Nucleus accumbens (tissue), 56 donors: ENCODE measurements around the gene IL11RA.
"Not testable (repeated sequence)": the region's sequence is repeated elsewhere in the genome, so short reads cannot be mapped to it uniquely, and the experiment has no call there.

ENCODE experiments used
- DNase-seq, 56 donors: peaks; one replicate each; lab custom pipeline; 2025; lab: John Stamatoyannopoulos, UW

The IL11RA gene

GRCh38 chr9:34628656-34629490 lies 23.1 kb upstream of the IL11RA start, which contains the start of gene ARID3C:
Gene ARID3C, minus strand, starts transcription at chr9:34629066. Its CDS starts 1,052 bp downstream, at chr9:34628014.
- peak in 5 of 56 donors; percentile 13 to 39 (median 18) for DNase-seq

DNA sequence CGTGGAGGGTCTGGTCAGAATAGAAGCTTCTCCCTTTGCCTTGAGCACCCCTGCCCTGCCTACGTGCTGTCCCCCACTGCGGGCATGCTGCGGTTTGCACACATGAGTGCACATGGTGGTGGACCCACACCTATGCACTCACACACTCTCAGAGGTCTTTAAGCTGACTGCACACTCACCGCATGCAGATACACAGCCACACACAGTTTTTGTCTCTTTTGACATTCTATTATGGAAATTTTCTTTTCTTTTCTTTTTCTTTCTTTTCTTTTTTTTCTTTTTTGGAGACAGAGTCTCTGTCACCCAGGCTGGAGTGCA lies 22.5 kb upstream of the IL11RA start:
- DNase-seq: no peak

DNA sequence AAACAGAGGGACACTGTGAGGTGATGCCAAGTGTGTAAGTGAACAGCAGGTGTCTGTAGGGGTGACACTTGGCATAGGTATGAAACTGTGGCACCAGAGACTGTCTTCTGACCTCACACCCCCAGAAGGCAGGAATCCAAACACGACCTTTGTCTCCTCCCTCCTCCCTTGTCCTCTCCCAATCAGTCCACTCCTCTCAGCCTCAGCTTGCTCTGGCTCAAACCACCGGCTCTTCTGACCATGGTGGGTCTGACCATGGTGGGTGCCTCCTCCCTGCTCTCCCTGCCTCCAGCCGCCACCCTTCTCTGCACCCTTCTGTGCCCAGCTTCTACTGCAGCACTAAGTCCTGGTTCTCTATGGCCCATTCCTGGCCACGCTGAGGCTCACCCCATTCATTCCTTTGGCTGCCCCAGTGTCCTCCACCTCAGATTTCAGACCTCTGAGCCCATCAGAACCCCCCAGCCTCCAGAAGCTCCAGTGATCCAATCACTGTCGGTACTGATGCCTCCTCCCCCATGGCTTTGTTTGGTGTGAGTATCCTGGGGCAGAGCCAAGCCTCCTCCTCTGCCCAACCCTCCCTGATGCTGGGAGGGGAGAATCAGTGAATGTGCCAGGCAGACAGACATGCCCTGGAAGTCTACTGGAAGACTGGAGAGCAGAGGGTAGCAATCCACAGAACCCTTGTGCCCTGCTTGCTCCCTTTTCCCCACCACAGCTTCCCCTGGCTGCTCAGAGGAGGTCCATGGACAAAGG lies 21.4 kb upstream of the IL11RA start:
- DNase-seq: no peak

GRCh38 chr9:34633166-34633565 lies 18.8 kb upstream of the IL11RA start:
- DNase-seq: no peak

DNA sequence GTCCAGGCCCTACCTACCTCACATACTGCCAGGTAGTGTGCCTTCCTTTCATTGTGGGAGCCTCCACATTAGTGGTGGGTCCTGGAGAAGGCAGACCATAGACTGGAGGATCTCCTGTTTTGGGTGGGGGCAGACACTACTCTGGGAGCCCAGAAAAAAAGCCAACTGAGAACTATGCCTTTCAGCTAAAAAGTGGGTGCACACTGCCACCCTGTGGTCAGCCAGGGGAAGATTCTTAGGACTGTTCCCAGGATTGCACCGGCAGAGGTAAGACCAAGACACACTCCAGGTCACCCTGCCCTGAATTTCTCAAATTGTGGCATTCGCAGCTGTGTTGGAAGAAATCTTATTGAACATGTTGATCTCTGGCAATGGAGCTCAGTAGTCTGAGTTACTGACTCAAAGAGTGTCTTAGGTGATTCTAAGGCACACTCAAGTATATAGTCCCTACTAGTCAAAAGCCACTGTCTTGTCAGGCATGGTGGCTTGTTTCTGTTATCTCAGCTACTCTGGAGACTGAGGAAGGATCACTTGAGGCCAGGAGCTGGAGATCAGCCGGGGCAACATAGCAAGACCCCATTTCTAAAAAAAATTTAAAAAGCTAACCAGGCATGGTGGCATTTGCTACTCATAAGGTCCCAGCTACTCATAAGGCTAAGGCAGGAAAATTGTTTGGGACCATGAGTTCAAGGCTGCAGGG lies 18.0 kb upstream of the IL11RA start:
- DNase-seq: peak in 49 of 56 donors; percentile 13 to 77 (median 40)

DNA sequence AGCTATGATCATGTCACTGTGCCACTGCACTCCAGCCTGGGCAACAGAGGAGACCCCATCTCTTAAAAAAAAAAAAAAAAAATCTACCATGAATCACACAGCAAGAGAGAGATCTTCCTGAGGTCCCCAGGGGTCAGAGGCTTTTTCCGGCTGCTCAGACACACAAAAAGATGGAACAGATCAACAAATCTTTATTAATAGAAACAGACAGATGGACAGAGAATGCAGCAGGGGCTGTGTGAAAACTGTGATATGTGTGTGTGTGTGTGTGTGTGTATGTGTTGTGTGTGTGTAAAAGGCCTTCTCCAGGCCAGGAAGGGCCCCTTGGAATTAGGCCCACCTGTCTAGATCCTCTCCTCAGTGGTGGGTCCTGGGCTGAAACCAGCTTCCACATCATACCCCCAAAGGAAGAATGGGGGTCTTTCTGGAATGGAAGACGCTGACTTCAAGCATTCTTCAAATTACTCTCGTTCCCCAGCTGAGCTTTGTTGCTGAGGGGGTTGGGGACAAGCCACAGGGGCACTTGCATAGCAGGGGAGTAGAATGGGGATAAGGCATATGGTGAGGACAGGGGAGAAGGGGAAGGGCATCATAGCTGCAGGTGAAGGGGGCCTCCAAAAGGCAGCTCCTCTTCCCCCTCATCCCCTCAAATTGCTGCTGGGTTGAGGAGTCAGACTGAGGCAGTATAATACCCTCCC lies 17.3 kb upstream of the IL11RA start:
- DNase-seq: no peak

DNA sequence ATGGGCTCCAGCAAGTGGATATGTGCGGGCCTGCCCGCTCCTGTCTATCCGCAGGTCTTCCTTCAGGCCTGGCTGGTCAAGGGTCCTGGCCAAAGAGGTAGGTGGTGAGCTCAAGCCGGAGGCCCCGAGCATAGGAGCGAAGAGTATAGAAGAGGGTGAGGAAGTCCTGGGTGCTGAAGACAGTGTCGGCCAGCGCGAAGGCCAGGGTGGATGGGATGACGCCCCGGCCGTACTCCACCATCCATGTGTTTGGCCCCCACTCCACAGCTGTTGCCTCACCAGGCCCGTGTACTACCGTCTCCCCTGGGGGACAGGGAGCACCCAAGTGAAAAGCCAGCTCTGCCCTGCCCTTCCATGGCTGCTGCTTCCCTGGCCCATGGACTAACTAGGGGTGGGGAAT lies 16.4 kb upstream of the IL11RA start:
- DNase-seq: no peak

DNA sequence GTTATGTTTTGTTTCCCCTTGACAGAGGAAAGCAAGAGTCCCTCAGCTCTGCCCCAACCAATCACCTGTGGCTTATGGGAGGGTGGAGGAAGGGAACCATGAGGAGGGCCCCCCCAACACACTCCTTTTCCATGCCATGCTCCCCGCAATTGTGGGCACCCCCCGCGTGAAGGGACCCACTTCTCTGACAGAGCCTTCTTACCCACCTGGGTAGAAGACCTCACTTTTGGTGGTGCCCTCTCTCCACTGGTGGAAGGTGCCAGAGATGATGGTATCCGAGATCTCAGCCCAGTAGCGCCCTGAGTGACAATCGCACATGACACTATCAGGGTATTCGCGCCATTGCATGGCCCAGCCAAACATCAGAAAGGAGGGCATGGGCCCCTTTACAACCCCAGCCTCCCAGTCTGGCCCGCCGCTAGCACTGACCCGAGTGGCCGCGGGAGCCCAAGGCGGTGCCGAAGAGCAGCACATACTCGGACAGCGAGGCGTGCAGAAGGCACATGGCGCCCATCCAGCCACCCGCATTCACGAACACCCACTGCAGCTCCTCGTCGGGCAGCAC lies 15.1 kb upstream of the IL11RA start:
- peak in 7 of 56 donors; percentile 33 to 67 (median 54) for DNase-seq

- DNase-seq: peak; percentile 61 to 97 (median 90)
Observed at GRCh38 chr9:34637356-34638137, 14.4 kb upstream of the IL11RA start, which contains the start of gene SIGMAR1. Gene SIGMAR1, minus strand, starts transcription at chr9:34637787. Its CDS starts 90 bp downstream, at chr9:34637697.

- DNase-seq: peak in 1 of 56 donors; percentile 63
Observed at GRCh38 chr9:34638138-34638445, 13.9 kb upstream of the IL11RA start.

DNA sequence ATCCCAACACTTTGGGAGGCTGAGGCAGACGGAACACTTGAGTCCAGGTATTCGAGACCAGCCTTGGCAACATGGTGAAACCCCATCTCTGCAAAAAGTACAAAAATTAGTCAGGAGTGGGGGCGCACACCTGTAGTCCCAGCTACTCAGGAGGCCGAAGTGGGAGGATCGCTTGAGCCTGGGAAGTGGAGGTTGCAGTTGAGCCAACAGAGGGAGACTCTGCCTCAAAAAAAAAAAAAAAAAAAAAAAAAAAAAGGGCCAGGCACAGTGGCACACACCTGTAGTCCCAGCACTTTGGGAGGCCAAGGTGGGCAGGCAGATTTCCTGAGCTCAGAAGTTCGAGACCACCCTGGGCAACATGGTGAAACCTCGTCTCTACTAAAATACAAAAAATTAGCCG lies 12.7 kb upstream of the IL11RA start:
- DNase-seq: not testable (repeated sequence)

DNA sequence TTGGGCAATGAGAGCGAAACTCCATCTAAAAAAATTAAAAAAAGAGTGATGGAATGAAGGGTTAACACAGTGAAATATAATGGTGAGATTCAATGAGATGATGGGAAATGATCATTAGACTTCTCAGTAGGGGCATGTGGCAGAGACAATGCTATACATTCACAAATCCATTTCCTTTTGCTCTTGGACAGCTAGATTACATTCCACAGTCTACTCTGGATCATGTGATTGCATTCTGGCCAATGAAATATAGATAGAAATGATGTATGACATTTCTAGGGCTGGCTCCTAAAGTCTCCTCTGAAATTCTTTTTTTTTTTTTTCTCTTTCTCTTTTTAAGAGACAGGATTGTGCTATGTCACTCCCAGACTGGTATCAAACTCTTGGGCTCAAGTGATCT lies 9.3 kb upstream of the IL11RA start:
- DNase-seq: no peak

DNA sequence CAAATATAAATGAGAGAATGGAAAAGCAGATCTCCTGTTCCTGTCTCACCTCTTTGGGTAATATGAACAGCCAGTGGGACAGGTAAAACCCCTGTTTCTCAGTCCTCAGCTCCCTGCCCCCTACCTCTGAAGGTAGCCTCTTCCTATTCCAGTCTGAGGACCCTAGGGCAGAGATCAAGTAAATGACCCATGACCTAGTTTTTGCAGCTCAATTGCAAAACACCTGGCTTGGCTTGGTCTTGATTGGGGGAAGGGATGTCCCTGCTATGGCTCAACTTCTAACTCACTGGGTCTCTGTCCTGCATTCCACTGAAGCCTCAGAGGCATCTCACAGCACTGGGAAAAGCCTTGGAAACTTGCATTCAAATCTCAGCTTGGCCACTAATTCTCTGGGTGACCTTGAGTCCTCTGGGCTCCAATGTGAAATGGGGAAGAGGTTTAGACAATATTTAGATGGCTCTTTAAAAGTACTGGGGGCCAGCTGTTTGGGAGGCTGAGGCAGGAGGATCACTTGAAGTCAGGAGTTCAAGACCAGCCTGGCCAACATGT lies 7.1 kb upstream of the IL11RA start:
- no peak for DNase-seq

DNA sequence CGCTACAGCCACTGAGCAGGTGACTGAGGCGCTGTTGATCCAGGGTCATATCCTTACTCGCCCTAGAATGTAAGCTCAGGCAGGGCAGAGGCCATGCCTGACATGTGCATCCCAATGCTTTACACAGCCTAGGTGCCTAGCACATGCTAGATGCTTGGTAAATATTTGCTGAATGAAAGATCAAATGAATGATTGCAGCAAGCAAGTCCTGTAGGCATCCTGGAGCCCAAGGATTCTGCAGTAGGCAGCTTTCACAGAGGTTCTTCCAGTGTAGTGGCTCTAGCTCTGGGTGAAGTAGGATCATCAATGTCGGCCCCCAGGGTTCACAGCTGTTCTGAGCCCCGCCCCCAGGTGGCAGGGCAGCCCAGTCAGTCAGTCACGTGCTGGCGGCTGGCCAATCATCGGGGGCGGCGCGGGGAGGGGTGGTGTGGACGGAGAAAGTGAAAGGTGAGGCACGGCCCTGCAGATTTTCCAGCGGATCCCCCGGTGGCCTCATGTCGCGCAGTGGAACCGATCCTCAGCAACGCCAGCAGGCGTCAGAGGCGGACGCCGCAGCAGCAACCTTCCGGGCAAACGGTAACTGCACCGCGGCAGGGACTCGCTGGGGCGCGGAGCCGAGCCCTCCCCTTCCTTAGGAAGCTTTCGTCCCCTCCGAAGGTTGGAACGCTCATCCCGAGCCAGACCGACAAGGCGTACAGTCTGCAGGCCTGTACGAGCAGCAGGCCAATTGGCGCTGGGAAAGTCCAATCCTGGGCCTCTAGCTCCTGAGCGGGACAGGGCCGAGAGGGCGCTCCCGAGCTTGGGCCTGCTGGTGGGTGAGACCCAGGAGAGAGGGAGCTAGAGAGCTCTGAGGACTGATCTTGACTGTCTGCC lies 5.5 kb upstream of the IL11RA start, which contains the start of gene GALT:
GALT (plus strand) TSS at position 465 of the 873 bp plus-strand sequence; CDS start at position 495, 30 bp downstream.
- DNase-seq: peak; percentile 33 to 98 (median 83)

DNA sequence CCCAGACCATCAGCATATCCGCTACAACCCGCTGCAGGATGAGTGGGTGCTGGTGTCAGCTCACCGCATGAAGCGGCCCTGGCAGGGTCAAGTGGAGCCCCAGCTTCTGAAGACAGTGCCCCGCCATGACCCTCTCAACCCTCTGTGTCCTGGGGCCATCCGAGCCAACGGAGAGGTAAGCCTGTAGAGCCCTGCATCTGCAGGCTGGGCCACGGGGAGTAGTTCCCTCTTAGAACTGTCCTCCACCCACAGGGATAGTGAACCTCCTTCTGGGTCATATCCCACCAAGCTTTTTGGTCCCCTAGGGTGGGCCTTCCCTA lies 4.9 kb upstream of the IL11RA start:
- peak in 1 of 56 donors; percentile 29 for DNase-seq

- no peak for DNase-seq
Observed at GRCh38 chr9:34647651-34648050, 4.3 kb upstream of the IL11RA start.

DNA sequence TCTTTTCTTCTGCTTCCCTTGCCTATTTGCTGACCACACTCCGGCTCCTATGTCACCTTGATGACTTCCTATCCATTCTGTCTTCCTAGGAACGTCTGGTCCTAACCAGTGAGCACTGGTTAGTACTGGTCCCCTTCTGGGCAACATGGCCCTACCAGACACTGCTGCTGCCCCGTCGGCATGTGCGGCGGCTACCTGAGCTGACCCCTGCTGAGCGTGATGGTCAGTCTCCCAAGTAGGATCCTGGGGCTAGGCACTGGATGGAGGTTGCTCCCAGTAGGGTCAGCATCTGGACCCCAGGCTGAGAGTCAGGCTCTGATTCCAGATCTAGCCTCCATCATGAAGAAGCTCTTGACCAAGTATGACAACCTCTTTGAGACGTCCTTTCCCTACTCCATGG lies 3.3 kb upstream of the IL11RA start:
- DNase-seq: no peak

DNA sequence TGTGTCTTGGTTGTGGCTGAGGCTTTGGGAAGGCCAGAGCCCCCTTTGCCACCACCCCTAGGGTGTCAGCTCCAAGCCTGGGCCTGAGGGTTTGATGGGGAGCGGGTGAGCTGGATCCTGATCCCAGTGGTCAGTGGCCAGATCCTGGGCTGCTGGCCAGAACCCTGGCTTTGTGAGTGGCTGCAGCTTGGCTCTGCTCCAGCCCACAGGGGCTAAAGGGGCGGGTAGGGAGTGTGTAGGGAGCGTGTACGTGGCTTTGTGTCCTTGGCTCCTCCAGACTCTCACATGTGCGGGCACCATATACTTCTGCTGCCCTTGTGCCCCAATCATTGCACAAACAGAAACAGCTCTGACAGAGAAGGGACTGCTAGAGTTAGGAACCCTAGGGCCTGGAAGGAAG lies 1.2 kb upstream of the IL11RA start:
- DNase-seq: peak in 28 of 56 donors; percentile 3 to 69 (median 28)
